Right renal pelvis (tissue), 4 donors: Measurements from ENCODE around the gene WNT3A. TPM values are rescaled to one million over a fixed set of nuclear protein-coding genes. Genes with fewer than 3 reads are reported as not detected.

Experiments used
- DNase-seq, 4 donors: peaks; one replicate each; pipeline ENCODE4 v3.0.0-alpha.2; 2013; ENCODE audit warnings: low read depth in 4 of 4, low spot score in 3 of 4, missing footprints in 1 of 4
- polyA plus RNA-seq, 4 donors: library from polyadenylated mRNA; unstranded; fragments of 120-200 nt; gene quantifications; one replicate each; pipeline ENCODE4 v1.2.1, GENCODE V29; 2013; ENCODE audit not compliant: insufficient read length in 4 of 4

Gene WNT3A
- polyA plus RNA-seq, 4 donors = 0.19 to 0.49 (median 0.22) TPM

GRCh38 chr1:228096416-228097332 is 89.9 kb downstream of the WNT3A start:
- no peak for DNase-seq

GRCh38 chr1:228097333-228098081 is 90.7 kb downstream of the WNT3A start:
- DNase-seq = no peak

GRCh38 chr1:228098323-228098931 is 91.6 kb downstream of the WNT3A start:
- DNase-seq = no peak

GRCh38 chr1:228099331-228099732 is 92.5 kb downstream of the WNT3A start:
- DNase-seq = no peak

- DNase-seq = no peak
Measured at GRCh38 chr1:228100822-228101613, 94.2 kb downstream of the WNT3A start.

GRCh38 chr1:228101614-228101993 is 94.8 kb downstream of the WNT3A start:
- no peak for DNase-seq

- DNase-seq = no peak
Measured at GRCh38 chr1:228101994-228102790, 95.4 kb downstream of the WNT3A start.

GRCh38 chr1:228102791-228103620 is 96.2 kb downstream of the WNT3A start, which contains the start of gene C1orf35:
C1orf35 (minus strand) TSS chr1:228103325; CDS start chr1:228103227, 98 bp downstream.
- DNase-seq = peak; percentile 85 to 95 (median 90)

GRCh38 chr1:228104526-228105269 is 97.9 kb downstream of the WNT3A start:
- DNase-seq = no peak

GRCh38 chr1:228105270-228105995 is 98.6 kb downstream of the WNT3A start:
- no peak for DNase-seq

GRCh38 chr1:228105996-228106799 is 99.4 kb downstream of the WNT3A start:
- DNase-seq = no peak

- DNase-seq = no peak
Measured at GRCh38 chr1:228106800-228107054, 99.9 kb downstream of the WNT3A start.

GRCh38 chr1:228107636-228108035 is 100.8 kb downstream of the WNT3A start:
- no peak for DNase-seq

- DNase-seq = no peak
Measured at GRCh38 chr1:228108055-228108690, 101.4 kb downstream of the WNT3A start.

- no peak for DNase-seq
Measured at GRCh38 chr1:228108742-228109072, 101.9 kb downstream of the WNT3A start.
